Adrenal gland (tissue), 5 donors: ENCODE measurements around the gene PTBP1.

ENCODE experiments used
- CTCF ChIP-seq, 6 experiments: fragments of 450-650 bp in 4 of 6; fragments of 200-600 bp in 2 of 6; sonication (generic) in 1 of 6; IDR thresholded peaks; 1 replicate in 5 of 6; 2 replicates in 1 of 6; pipeline versions ENCODE4 v1.5.1 to v1.8.0; 2016 to 2021; ENCODE audit warnings: antibody characterized with exemption in 6 of 6, mild to moderate bottlenecking in 2 of 6, moderate library complexity in 1 of 6
- POLR2A ChIP-seq, 2 donors: fragments of 450-650 bp; IDR thresholded peaks; one replicate each; pipeline ENCODE4 v1.6.1; 2017; ENCODE audit warnings: antibody characterized with exemption in 2 of 2, mild to moderate bottlenecking in 2 of 2, moderate library complexity in 1 of 2
- donor health status: DM: no; HTN: no; CAD: no.

GRCh38 chr19:834216-834615, 37.0 kb downstream of the PTBP1 start:
- TF ChIP-seq POLR2A (IDR thresholded peaks at IDR 0.05) (no peak), CTCF (IDR thresholded peaks at IDR 0.05) (no peak)
